Ovary (tissue), 9 donors: ENCODE data around the gene ISCU. TPM values are rescaled to one million over a fixed set of nuclear protein-coding genes. Genes with fewer than 3 reads are reported as not detected.

Source experiments
- DNase-seq, 5 donors: peaks; one replicate each; pipeline ENCODE4 v3.0.0-alpha.2; 2019 to 2020
- H3K27ac ChIP-seq, 2 donors: fragments of 200-600 bp; one replicate each; pipeline versions ENCODE4 v1.5.1 to v1.8.0; 2019 to 2022
- H3K27me3 ChIP-seq: fragments of 200-600 bp; one replicate; pipeline ENCODE4 v1.8.0; 2022
- H3K36me3 ChIP-seq: fragments of 200-600 bp; sonication (generic); one replicate; pipeline ENCODE4 v1.5.1; 2019
- H3K4me1 ChIP-seq: one replicate; pipeline ENCODE4 v1.8.1; 2013; ENCODE audit warnings: mild to moderate bottlenecking, moderate library complexity; ENCODE audit not compliant: insufficient read depth
- H3K4me3 ChIP-seq: fragments of 200-600 bp; sonication (generic); one replicate; pipeline ENCODE4 v1.5.1; 2017
- H3K9me3 ChIP-seq, 2 donors: fragments of 200-600 bp in 1 of 2; sonication (generic) in 1 of 2; one replicate each; pipeline versions ENCODE4 v1.5.1 to v1.8.1; 2013 to 2019; ENCODE audit warnings: mild to moderate bottlenecking in 1 of 2, moderate library complexity in 1 of 2
- CTCF ChIP-seq, 3 donors: fragments of 450-650 bp in 2 of 3; fragments of 200-600 bp in 1 of 3; IDR thresholded peaks; one replicate each; pipeline versions ENCODE4 v1.5.1 to v1.8.0; 2016 to 2022; ENCODE audit warnings: antibody characterized with exemption in 3 of 3, mild to moderate bottlenecking in 1 of 3
- EP300 ChIP-seq: sonication (generic); formaldehyde crosslinking; IDR thresholded peaks from one replicate; pipeline ENCODE4 v1.6.1; 2017; ENCODE audit warnings: antibody characterized with exemption
- POLR2A ChIP-seq: fragments of 450-650 bp; IDR thresholded peaks from one replicate; pipeline ENCODE4 v1.6.1; 2017; ENCODE audit warnings: antibody characterized with exemption, mild to moderate bottlenecking, moderate library complexity
- WGBS, 3 donors: extraction: QIAGEN DNeasy Blood & Tissue Kit in 1 of 3; methylation state at CpG; one replicate each; pipeline versions ENCODE4 v1.1.5 to v1.1.7; 2013 to 2017; 5-methylcytosine and 5-hydroxymethylcytosine counted together
- intact Hi-C, 4 donors: fragments of 100-400 bp; cut with DNase I; formaldehyde crosslinking; loops; one replicate each; pipeline versions ENCODE4 v1.11.0 to v1.15.1; 2022 to 2023
- polyA plus RNA-seq, 2 donors: library from polyadenylated mRNA; stranded (reverse); fragments of 200-250 nt in 1 of 2; fragments of 350-450 nt in 1 of 2; fragmentation: Illumina TruSeq in 1 of 2; extraction: RNeasy Lipid Tissue Mini Kit (QIAGEN cat#74804) in 1 of 2; gene quantifications; one replicate each; pipeline ENCODE4 v1.2.3, GENCODE V29; 2013 to 2014
- total RNA-seq, 7 donors: library from RNA; depleted of rRNA in 2 of 7; stranded (reverse); fragments of >200 nt in 2 of 7; fragmentation: NEBNext Ultra II Directional in 3 of 7; extraction: Animal tissue kit (Norgen Biotek cat#: 25700) in 3 of 7; gene quantifications; one replicate each; pipeline versions ENCODE4 v1.1.0 to v1.2.4, GENCODE V29; 2016 to 2023
- donor health status: DM: no; HTN: no; CAD: no; lungs with moderate emphysema.
- donor health status: DM: no; HTN: no; CAD: no.
- donor health status: Bipolar disorder and iron deficiency.
- donor health status: DM: yes; HTN: yes; CAD: no.
- donor health status: DM: no; HTN: no; CAD: no.
- donor health status: DM: yes; HTN: yes; CAD: no.

ISCU gene
- total and polyA plus RNA-seq, 9 donors: 110 to 298 (median 169) TPM

- no peak for DNase-seq
- H3K27ac ChIP-seq: no peak overlapping the region
- intact Hi-C loops: no loop called here
These were observed 20.8 kb downstream of the ISCU start for GRCh38 chr12:108582978-108583770.

GRCh38 chr12:108583991-108584390 lies 21.6 kb downstream of the ISCU start:
- no peak overlapping the region for H3K4me3 ChIP-seq
- H3K36me3 ChIP-seq: no peaks in the 10 kb centered on the region
- no peaks in the 10 kb centered on the region for H3K9me3 ChIP-seq
- 69 to 76% (median 71%) methylated on average over 7 of the region's 7 CpGs for WGBS, 3 donors
- H3K27me3 ChIP-seq: no peaks in the 10 kb centered on the region
- no peak overlapping the region for H3K27ac ChIP-seq
- no peaks in the 10 kb centered on the region for H3K4me1 ChIP-seq
- no peak for DNase-seq
- TF ChIP-seq POLR2A (no peak), CTCF (IDR thresholded peaks at IDR 0.05) (no peak), EP300 (no peak)
- intact Hi-C loops: no loop called here

More at GRCh38 chr12:108582978-108583770, 20.8 kb downstream of the ISCU start:
- H3K4me3 ChIP-seq: no peak overlapping the region
- H3K9me3 ChIP-seq: no peaks in the 10 kb centered on the region
- no peak for TF ChIP-seq POLR2A
- no peak for TF ChIP-seq CTCF (IDR thresholded peaks at IDR 0.05)
- TF ChIP-seq EP300: no peak
- no peaks in the 10 kb centered on the region for H3K36me3 ChIP-seq
- H3K27me3 ChIP-seq: no peaks in the 10 kb centered on the region
- WGBS, 3 donors: 86 to 92% (median 89%) methylated on average over 10 of the region's 10 CpGs
- no peaks in the 10 kb centered on the region for H3K4me1 ChIP-seq

- intact Hi-C loops: no loop called here
- no peak overlapping the region for H3K4me3 ChIP-seq
- no peak overlapping the region for H3K27ac ChIP-seq
- H3K27me3 ChIP-seq: no peaks in the 10 kb centered on the region
- H3K9me3 ChIP-seq: no peaks in the 10 kb centered on the region
- WGBS, 3 donors: 83 to 87% (median 86%) methylated on average over 3 of the region's 3 CpGs
- no peaks in the 10 kb centered on the region for H3K4me1 ChIP-seq
- DNase-seq: no peak
- no peaks in the 10 kb centered on the region for H3K36me3 ChIP-seq
- TF ChIP-seq EP300 (no peak), CTCF (IDR thresholded peaks at IDR 0.05) (no peak), POLR2A (no peak)
These were observed 22.2 kb downstream of the ISCU start for GRCh38 chr12:108584456-108585065.

- DNase-seq: no peak
- intact Hi-C loops: no loop called here
- Histone ChIP-seq H3K4me3 (no peak overlapping the region), H3K36me3 (no peaks in the 10 kb centered on the region), H3K27ac (no peak overlapping the region), H3K4me1 (no peaks in the 10 kb centered on the region), H3K27me3 (no peaks in the 10 kb centered on the region), H3K9me3 (no peaks in the 10 kb centered on the region)
- no peak for TF ChIP-seq EP300
- TF ChIP-seq POLR2A: no peak
- TF ChIP-seq CTCF (IDR thresholded peaks at IDR 0.05): no peak
- 62 to 66% (median 65%) methylated on average over 4 of the region's 4 CpGs for WGBS, 3 donors
These were observed 23.5 kb downstream of the ISCU start for GRCh38 chr12:108585864-108586263.
